ENCODE data around the gene SLCO3A1. TPM values are rescaled to one million over a fixed set of nuclear protein-coding genes. Genes with fewer than 3 reads are reported as not detected.

The SLCO3A1 gene
- total RNA-seq, 1 donor from 2014 or later, result 56.8 TPM

DNA sequence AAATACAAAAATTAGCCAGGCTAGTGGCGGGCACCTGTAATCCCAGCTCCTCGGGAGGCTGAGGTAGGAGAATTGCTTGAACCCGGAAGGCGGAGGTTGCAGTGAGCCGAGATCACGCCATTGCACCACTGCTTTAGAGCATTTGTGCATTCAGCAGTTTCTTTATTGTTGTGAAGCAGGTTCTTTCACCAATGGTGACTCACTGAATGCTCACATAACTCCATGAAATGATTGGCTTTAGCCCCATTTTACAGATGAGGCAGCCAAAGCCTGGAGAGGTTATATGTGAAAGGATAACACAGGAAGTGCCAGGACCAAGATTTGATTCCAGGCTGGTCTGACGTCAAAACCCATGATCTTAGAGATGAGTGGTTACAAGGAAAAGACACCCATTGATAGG lies 195.2 kb downstream of the SLCO3A1 start:
- Histone ChIP-seq H3K4me1 (peaks cover 54% of the 10 kb centered on the region), H3K4me3 (no peak overlapping the region), H3K27me3 (ENCODE audit: low read depth) (no peaks in the 10 kb centered on the region), H3K36me3 (no peaks in the 10 kb centered on the region), H3K9me3 (replicated peaks) (no peaks in the 10 kb centered on the region), H3K27ac (replicated peaks) (peak overlapping the region; percentile 18)
- TF ChIP-seq, protein P1, sequence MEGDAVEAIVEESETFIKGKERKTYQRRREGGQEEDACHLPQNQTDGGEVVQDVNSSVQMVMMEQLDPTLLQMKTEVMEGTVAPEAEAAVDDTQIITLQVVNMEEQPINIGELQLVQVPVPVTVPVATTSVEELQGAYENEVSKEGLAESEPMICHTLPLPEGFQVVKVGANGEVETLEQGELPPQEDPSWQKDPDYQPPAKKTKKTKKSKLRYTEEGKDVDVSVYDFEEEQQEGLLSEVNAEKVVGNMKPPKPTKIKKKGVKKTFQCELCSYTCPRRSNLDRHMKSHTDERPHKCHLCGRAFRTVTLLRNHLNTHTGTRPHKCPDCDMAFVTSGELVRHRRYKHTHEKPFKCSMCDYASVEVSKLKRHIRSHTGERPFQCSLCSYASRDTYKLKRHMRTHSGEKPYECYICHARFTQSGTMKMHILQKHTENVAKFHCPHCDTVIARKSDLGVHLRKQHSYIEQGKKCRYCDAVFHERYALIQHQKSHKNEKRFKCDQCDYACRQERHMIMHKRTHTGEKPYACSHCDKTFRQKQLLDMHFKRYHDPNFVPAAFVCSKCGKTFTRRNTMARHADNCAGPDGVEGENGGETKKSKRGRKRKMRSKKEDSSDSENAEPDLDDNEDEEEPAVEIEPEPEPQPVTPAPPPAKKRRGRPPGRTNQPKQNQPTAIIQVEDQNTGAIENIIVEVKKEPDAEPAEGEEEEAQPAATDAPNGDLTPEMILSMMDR (IDR thresholded peaks at IDR 0.05; ENCODE audit: borderline replicate concordance), result no peak
- intact Hi-C loops (cut with micrococcal nuclease), result no loop called here
- DNase-seq, result no peak

DNA sequence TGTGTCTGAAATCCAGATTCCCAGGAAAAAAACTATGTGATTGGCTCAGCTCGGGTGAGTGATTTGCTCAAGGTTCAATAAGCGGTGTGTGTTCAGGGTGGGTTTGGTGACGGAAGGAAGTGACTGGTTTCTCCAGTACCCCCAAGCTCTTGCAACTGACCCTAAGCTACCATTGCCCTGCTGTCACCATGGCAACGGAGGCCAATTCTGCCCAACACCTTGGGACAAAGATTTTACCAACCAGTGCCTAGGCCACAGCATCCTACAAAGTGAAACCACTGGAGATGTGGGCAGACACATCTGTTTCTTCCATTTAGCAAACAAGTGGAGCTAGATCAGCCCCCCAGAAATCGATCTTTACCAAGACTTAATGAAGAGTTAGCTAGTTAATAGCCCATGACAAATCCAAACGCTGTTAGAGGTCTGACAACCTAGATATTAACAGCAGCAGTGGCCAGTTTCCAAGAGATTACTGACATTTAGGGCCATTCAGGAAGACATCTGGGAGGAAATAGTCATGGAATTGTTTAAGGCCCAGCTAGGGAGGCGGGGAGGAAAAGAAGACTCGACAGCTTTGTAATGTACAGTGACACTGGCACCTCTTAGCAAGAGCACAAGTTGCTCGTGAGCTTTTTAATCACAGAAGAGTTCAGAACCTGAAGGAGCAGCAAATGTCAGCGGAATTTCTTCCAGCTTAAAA lies 195.9 kb downstream of the SLCO3A1 start:
- intact Hi-C loops (cut with micrococcal nuclease), result no loop called here
- Histone ChIP-seq H3K27ac (replicated peaks) (peak overlapping the region; percentile 18), H3K4me3 (no peak overlapping the region), H3K4me1 (peaks cover 47% of the 10 kb centered on the region), H3K27me3 (ENCODE audit: low read depth) (no peaks in the 10 kb centered on the region), H3K36me3 (no peaks in the 10 kb centered on the region), H3K9me3 (replicated peaks) (no peaks in the 10 kb centered on the region)
- no peak for DNase-seq
- TF ChIP-seq, protein P1 (IDR thresholded peaks at IDR 0.05; ENCODE audit: borderline replicate concordance), result no peak

GRCh38 chr15:92050220-92050898 lies 196.9 kb downstream of the SLCO3A1 start:
- intact Hi-C loops (cut with micrococcal nuclease), result no loop called here
- no peak overlapping the region for H3K27ac ChIP-seq (replicated peaks)
- no peaks in the 10 kb centered on the region for H3K36me3 ChIP-seq
- TF ChIP-seq, protein P1 (IDR thresholded peaks at IDR 0.05; ENCODE audit: borderline replicate concordance), result no peak
- H3K27me3 ChIP-seq (ENCODE audit: low read depth), result no peaks in the 10 kb centered on the region
- H3K4me3 ChIP-seq, result no peak overlapping the region
- no peak for DNase-seq
- no peaks in the 10 kb centered on the region for H3K9me3 ChIP-seq (replicated peaks)
- peaks cover 47% of the 10 kb centered on the region for H3K4me1 ChIP-seq

DNA sequence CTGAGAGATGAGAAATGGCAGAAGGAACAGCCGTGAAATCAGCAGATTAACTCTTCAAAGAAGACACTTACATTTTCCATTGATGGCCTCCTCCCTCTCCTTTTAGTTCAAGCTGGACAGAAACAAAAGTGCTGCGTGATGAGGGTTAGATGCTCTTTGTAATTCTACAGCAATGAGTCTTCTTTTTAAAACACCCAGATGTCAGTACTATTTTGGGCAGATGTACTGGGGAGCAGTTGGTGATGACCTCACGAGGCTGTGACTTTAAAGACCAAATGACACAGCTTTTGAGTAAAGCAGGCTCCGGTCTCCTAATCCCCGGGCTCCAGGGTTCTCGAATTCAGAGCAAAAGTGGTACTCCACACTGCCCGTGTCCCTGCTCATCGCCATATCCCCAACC lies 198.2 kb downstream of the SLCO3A1 start:
- intact Hi-C loops (cut with micrococcal nuclease), result no loop called here
- H3K9me3 ChIP-seq (replicated peaks), result no peaks in the 10 kb centered on the region
- DNase-seq, result no peak
- no peak overlapping the region for H3K27ac ChIP-seq (replicated peaks)
- H3K4me1 ChIP-seq, result peaks cover 53% of the 10 kb centered on the region
- H3K27me3 ChIP-seq (ENCODE audit: low read depth), result no peaks in the 10 kb centered on the region
- no peaks in the 10 kb centered on the region for H3K36me3 ChIP-seq
- TF ChIP-seq, protein P1 (IDR thresholded peaks at IDR 0.05; ENCODE audit: borderline replicate concordance), result no peak
- H3K4me3 ChIP-seq, result no peak overlapping the region

- intact Hi-C loops (cut with micrococcal nuclease), result no loop called here
- Histone ChIP-seq H3K4me1 (peaks cover 73% of the 10 kb centered on the region), H3K36me3 (no peaks in the 10 kb centered on the region), H3K27ac (replicated peaks) (no peak overlapping the region), H3K27me3 (ENCODE audit: low read depth) (no peaks in the 10 kb centered on the region), H3K4me3 (no peak overlapping the region), H3K9me3 (replicated peaks) (no peaks in the 10 kb centered on the region)
- no peak for DNase-seq
- TF ChIP-seq, protein P1 (IDR thresholded peaks at IDR 0.05; ENCODE audit: borderline replicate concordance), result peak; percentile 43
Measured at GRCh38 chr15:92053753-92054316, 200.3 kb downstream of the SLCO3A1 start.
